Measurements from ENCODE around the gene SLC11A1. TPM values are rescaled to one million over a fixed set of nuclear protein-coding genes. Genes with fewer than 3 reads are reported as not detected.

Gene SLC11A1
- total RNA-seq, 1 experiment from 2014 or later: 0.33 TPM

DNA sequence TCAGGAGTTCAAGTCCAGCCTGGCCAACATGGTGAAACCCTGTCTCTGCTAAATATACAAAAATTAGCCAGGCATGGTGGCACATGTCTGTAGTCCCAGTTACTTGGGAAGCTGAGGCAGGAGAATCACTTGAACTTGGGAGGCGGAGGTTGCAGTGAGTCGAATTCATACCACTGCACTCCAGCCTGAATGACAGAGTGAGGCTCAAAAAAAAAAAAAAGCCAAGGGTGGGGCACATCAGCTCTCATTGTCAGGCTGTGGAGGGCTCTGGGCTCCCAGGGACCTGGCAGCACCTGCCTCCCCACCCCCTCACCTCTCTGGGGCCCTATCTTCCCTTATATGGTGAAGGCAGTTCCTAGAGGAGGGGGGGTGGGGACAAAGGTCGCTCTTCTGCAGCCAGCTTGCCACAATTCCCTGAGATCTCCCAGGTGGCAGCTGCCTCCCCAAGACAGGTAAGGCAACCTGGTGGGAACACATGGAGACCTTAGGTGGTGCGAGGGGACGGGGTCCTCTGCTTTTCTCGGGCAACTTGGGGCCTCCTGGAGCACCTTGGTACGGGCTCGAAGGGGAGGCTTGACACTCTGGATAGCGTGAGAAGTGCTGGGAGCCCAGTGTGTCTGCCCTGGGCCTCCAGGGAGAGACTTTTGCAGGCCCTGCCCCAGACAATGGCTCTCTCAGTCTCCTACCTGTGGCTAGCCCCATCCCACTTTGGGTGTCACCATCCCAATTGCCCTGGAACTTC, 36.8 kb downstream of the SLC11A1 start, which contains the start of gene VIL1:
Gene VIL1, plus strand, starts transcription at position 407 of the 742 bp plus-strand sequence. CDS start 4,656 bp downstream, outside the sequence.
- BruUV-seq (replicated peaks): no TSS peak
- POLR2A ChIA-PET (ENCODE audit: unreplicated experiment): no interaction called here

DNA sequence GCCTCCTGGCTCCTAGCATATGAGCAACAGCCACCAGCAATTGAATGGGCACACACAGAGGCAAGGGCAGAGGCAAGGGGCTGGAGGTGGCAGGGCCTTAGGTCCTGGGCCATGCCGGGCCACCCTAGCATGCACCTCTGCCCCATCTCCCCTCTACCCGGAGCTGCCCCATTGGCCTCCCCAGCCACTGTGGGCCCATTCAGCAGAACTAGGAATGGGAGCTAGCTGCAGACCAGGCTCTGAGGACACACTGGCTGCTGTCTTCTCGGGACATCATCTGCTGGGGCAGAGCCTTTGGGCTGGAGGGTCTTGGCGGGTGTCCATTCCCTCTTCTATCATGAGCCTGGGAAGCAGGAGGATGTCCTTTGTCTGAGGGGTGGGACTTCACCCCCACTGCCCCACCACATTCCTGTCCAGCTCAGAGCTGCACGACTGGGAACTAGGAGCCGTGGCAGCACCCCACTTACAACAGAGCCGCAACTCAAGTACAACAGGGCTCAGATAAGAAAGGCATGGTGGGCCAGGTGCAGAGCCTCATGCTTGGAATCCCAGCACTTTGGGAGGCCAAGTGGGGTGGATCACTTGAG, 37.6 kb downstream of the SLC11A1 start:
- POLR2A ChIA-PET (ENCODE audit: unreplicated experiment): no interaction called here
- ATAC-seq: no peak

More for the DNA sequence above, 36.8 kb downstream of the SLC11A1 start, which contains the start of gene VIL1:
- TF ChIP-seq EZH2phosphoT487 (IDR thresholded peaks at IDR 0.05; ENCODE audit: borderline replicate concordance, low read length) (no peak), EZH2 (IDR thresholded peaks at IDR 0.05; ENCODE audit: low read length, unreplicated experiment) (no peak)
- TF ChIP-seq, protein P1, sequence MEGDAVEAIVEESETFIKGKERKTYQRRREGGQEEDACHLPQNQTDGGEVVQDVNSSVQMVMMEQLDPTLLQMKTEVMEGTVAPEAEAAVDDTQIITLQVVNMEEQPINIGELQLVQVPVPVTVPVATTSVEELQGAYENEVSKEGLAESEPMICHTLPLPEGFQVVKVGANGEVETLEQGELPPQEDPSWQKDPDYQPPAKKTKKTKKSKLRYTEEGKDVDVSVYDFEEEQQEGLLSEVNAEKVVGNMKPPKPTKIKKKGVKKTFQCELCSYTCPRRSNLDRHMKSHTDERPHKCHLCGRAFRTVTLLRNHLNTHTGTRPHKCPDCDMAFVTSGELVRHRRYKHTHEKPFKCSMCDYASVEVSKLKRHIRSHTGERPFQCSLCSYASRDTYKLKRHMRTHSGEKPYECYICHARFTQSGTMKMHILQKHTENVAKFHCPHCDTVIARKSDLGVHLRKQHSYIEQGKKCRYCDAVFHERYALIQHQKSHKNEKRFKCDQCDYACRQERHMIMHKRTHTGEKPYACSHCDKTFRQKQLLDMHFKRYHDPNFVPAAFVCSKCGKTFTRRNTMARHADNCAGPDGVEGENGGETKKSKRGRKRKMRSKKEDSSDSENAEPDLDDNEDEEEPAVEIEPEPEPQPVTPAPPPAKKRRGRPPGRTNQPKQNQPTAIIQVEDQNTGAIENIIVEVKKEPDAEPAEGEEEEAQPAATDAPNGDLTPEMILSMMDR (conservative IDR thresholded peaks at IDR 0.05; ENCODE audit: low read depth, low read length): no peak
- Histone ChIP-seq H3K9me2 (replicated peaks; ENCODE audit: low read length) (no peaks in the 10 kb centered on the region), H3K9me3 (ENCODE audit: low read length) (no peaks in the 10 kb centered on the region), H2AFZ (ENCODE audit: low read length) (no peak within 1 kb of the TSS), H3K27ac (ENCODE audit: low read length) (no peak within 1 kb of the TSS), H3K9ac (ENCODE audit: low read length) (no peak within 1 kb of the TSS), H3K4me2 (ENCODE audit: low read length) (no peak within 1 kb of the TSS), H3F3A (ENCODE audit: low read length, unreplicated experiment) (no peaks in the 10 kb centered on the region), H3K79me2 (ENCODE audit: low read length) (no peaks in the 10 kb centered on the region), H3K36me3 (ENCODE audit: low read depth, low read length) (no peaks in the 10 kb centered on the region), H3K4me3 (ENCODE audit: low read length) (no peak within 1 kb of the TSS), H4K20me1 (ENCODE audit: low read length) (no peaks in the 10 kb centered on the region), H3K27me3 (ENCODE audit: low read length) (no peaks in the 10 kb centered on the region), H3K4me1 (ENCODE audit: insufficient read depth, low read length) (no peaks in the 10 kb centered on the region)
- intact Hi-C loops (cut with micrococcal nuclease): no loop called here
- no peak for ATAC-seq
- no peak for DNase-seq
- CTCF ChIA-PET: no interaction called here

More for the DNA sequence above, 37.6 kb downstream of the SLC11A1 start:
- no peaks in the 10 kb centered on the region for H3K9me2 ChIP-seq (replicated peaks; ENCODE audit: low read length)
- no peak overlapping the region for H2AFZ ChIP-seq (ENCODE audit: low read length)
- CTCF ChIA-PET: no interaction called here
- no peak overlapping the region for H3K4me2 ChIP-seq (ENCODE audit: low read length)
- H4K20me1 ChIP-seq (ENCODE audit: low read length): no peaks in the 10 kb centered on the region
- no TSS peak for BruUV-seq (replicated peaks)
- H3K4me3 ChIP-seq (ENCODE audit: low read length): no peak overlapping the region
- no peak overlapping the region for H3K27ac ChIP-seq (ENCODE audit: low read length)
- H3K36me3 ChIP-seq (ENCODE audit: low read depth, low read length): no peaks in the 10 kb centered on the region
- no peaks in the 10 kb centered on the region for H3K79me2 ChIP-seq (ENCODE audit: low read length)
- H3K9me3 ChIP-seq (ENCODE audit: low read length): no peaks in the 10 kb centered on the region
- no peaks in the 10 kb centered on the region for H3K27me3 ChIP-seq (ENCODE audit: low read length)
- intact Hi-C loops (cut with micrococcal nuclease): no loop called here
- H3K9ac ChIP-seq (ENCODE audit: low read length): no peak overlapping the region
- H3K4me1 ChIP-seq (ENCODE audit: insufficient read depth, low read length): no peaks in the 10 kb centered on the region
- TF ChIP-seq, protein P1 (conservative IDR thresholded peaks at IDR 0.05; ENCODE audit: low read depth, low read length): no peak
- TF ChIP-seq EZH2 (IDR thresholded peaks at IDR 0.05; ENCODE audit: low read length, unreplicated experiment) (no peak), EZH2phosphoT487 (IDR thresholded peaks at IDR 0.05; ENCODE audit: borderline replicate concordance, low read length) (no peak)
- DNase-seq: no peak
- no peaks in the 10 kb centered on the region for H3F3A ChIP-seq (ENCODE audit: low read length, unreplicated experiment)

All from PC-3 (cell line).